ENCODE measurements around the gene SEMA4G.

Gene SEMA4G, protein sequence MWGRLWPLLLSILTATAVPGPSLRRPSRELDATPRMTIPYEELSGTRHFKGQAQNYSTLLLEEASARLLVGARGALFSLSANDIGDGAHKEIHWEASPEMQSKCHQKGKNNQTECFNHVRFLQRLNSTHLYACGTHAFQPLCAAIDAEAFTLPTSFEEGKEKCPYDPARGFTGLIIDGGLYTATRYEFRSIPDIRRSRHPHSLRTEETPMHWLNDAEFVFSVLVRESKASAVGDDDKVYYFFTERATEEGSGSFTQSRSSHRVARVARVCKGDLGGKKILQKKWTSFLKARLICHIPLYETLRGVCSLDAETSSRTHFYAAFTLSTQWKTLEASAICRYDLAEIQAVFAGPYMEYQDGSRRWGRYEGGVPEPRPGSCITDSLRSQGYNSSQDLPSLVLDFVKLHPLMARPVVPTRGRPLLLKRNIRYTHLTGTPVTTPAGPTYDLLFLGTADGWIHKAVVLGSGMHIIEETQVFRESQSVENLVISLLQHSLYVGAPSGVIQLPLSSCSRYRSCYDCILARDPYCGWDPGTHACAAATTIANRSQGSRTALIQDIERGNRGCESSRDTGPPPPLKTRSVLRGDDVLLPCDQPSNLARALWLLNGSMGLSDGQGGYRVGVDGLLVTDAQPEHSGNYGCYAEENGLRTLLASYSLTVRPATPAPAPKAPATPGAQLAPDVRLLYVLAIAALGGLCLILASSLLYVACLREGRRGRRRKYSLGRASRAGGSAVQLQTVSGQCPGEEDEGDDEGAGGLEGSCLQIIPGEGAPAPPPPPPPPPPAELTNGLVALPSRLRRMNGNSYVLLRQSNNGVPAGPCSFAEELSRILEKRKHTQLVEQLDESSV

DNA sequence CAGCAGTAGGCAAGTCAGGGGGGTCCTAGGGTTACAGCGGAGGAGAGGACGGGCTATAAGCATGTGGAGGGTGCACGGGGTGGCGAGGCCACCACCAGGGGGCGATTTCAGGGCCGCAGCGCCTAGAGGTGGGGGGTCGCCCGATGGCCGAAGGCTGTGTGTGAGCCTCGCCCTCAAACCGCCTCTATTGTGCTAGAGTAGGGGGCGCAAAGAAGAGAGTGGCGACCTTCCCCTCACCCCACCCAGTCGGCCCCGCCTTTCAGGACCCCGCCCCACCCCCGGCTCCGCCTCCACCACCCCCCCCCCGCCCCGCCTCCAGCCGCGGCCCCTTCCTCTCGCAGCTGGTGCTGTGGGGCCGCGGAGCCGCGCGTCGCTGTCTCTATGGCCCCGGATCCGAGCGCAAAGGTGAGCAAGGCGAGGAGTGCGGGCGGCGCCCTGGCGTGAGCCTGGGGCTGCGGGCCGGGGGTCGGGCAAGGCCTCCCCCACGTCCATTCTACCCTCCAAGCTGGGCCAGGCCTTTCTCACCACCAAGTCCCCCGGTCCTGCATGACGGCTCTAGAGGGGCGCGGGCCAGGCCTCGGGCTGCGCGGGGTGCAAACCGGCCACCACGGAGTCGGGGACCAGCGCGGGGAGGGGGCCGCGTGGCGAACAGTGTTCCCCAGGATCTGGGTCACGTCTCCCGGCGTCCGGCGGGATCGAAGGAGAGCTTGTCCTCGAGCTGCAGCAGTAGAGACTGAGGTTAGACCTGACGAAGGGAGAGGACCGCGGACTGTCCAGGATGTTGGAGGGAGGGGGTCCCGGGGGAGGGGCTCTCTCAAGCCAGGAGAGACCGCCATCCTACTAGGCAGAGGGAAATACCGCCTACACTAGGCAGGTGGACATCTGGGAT, at the start of gene SEMA4G:
TSS of gene SEMA4G (plus strand) at position 318 of the 889 bp plus-strand sequence. CDS start 3,409 bp downstream, outside the sequence.
- TF ChIP-seq, protein P1, sequence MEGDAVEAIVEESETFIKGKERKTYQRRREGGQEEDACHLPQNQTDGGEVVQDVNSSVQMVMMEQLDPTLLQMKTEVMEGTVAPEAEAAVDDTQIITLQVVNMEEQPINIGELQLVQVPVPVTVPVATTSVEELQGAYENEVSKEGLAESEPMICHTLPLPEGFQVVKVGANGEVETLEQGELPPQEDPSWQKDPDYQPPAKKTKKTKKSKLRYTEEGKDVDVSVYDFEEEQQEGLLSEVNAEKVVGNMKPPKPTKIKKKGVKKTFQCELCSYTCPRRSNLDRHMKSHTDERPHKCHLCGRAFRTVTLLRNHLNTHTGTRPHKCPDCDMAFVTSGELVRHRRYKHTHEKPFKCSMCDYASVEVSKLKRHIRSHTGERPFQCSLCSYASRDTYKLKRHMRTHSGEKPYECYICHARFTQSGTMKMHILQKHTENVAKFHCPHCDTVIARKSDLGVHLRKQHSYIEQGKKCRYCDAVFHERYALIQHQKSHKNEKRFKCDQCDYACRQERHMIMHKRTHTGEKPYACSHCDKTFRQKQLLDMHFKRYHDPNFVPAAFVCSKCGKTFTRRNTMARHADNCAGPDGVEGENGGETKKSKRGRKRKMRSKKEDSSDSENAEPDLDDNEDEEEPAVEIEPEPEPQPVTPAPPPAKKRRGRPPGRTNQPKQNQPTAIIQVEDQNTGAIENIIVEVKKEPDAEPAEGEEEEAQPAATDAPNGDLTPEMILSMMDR (IDR thresholded peaks at IDR 0.05; ENCODE audit: insufficient read depth, low read length, missing control alignments) = peak; percentile 92
- POLR2A ChIA-PET = no interaction called here
- CTCF ChIA-PET = interaction anchor here (0.6 to 4.7 kb wide), 15 partner anchors 8 to 432 kb away, joined by 3 to 49 read pairs (median 4); partner anchors contain the start of genes MRPL43 and TWNK
- DNase-seq (ENCODE audit: low read depth, low spot score) = no peak
- peak within 1 kb of the TSS; percentile 67 for H3K4me3 ChIP-seq (ENCODE audit: low read depth, low read length)

DNA sequence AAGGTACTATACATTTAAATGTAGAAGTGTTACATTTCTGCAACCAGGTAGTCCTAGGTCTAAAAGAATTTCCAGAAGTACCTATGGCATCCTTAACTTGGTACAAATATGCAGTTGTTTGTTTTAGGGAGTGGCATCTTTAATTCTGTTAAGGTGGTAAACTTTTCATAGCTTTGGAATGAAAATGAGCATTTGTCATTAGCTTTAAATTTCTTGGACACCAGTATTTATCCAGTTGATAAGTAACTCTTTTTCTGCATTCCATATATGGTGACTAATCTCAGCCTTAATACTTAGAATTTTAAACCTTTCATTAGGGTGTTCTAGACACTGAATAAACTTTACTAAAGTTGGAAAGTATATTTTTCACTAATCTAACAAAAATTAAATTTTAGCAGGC, 45.7 kb upstream of the SEMA4G start:
- ChIA-PET CTCF (interaction anchor here (1.6 to 2.2 kb wide), 2 partner anchors 10 to 13 kb away, joined by 4 to 10 read pairs; partner anchors contain the start of gene SLF2), POLR2A (no interaction called here)
- no peak overlapping the region for H3K4me3 ChIP-seq (ENCODE audit: low read depth, low read length)
- DNase-seq (ENCODE audit: low read depth, low spot score) = no peak
- TF ChIP-seq, protein P1 (IDR thresholded peaks at IDR 0.05; ENCODE audit: insufficient read depth, low read length, missing control alignments) = no peak

DNA sequence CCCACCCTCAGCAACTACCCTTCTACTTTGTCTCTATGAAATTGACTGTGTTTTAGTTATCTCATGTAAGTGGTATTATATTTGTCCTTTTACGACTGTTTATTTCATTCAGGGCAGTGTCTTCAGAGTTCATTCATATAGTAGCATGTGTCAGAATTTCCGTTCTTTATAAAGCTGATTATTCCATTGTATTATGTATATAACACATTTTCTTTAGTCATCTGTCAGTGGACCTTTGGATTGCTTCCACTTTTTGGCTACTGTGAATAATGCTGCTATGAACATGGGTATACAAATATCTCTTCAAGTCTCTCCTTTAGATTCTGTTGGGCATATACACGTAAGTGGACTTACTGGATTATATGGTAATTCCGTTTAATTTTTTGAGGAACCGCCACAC, 42.0 kb upstream of the SEMA4G start:
- H3K4me3 ChIP-seq (ENCODE audit: low read depth, low read length) = no peak overlapping the region
- no peak for DNase-seq (ENCODE audit: low read depth, low spot score)
- ChIA-PET POLR2A (no interaction called here), CTCF (interaction anchor here (1.0 to 1.4 kb wide), 2 partner anchors 12 to 87 kb away, joined by 4 to 6 read pairs; no protein-coding TSS in a partner anchor)
- TF ChIP-seq, protein P1 (IDR thresholded peaks at IDR 0.05; ENCODE audit: insufficient read depth, low read length, missing control alignments) = no peak

DNA sequence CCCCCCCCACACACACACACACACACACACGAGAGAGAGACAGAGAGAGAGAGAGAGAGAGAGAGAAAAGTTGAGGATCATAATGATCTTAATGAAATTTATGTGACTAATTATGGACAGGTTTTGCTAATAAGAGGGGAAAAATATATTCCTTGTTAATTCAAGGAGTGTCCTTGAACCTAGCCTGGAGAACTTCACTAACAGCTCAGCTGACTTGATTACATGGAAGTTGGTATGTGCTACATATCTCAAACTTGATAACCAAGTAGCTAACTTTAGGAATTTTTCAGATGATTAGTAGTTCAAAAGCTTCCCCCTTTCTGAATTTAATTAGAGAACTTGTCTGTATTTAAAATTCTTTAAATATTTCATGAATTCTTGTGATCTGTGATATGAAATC, 41.3 kb upstream of the SEMA4G start:
- DNase-seq (ENCODE audit: low read depth, low spot score) = no peak
- POLR2A ChIA-PET = no interaction called here
- TF ChIP-seq, protein P1 (IDR thresholded peaks at IDR 0.05; ENCODE audit: insufficient read depth, low read length, missing control alignments) = no peak
- CTCF ChIA-PET = interaction anchor here (0.9 kb wide), 1 partner anchor 39 kb away, joined by 3 read pairs; no protein-coding TSS in a partner anchor
- H3K4me3 ChIP-seq (ENCODE audit: low read depth, low read length) = no peak overlapping the region

DNA sequence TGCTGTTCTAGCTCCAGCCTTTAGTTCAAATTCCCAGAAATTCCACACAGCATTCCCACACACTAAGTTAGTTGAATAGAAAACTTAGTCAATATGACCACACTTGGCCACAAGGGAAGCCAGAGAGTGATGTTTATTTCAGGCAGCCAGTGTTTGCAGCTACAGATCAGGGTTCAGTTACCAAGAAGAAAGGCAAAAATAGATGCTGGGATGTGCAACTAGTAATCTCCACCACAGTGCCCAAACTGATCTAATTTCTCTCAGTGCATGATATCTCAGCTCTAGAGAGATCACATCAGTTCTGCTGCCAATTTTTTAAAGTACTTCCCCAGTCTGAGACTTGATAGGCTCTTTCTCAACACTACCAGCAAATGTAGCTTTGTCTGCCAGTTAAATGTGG, 38.9 kb upstream of the SEMA4G start:
- TF ChIP-seq, protein P1 (IDR thresholded peaks at IDR 0.05; ENCODE audit: insufficient read depth, low read length, missing control alignments) = no peak
- H3K4me3 ChIP-seq (ENCODE audit: low read depth, low read length) = no peak overlapping the region
- ChIA-PET CTCF (interaction anchor here (0.9 to 1.7 kb wide), 3 partner anchors 10 to 52 kb away, joined by 3 to 5 read pairs (median 4); no protein-coding TSS in a partner anchor), POLR2A (no interaction called here)
- DNase-seq (ENCODE audit: low read depth, low spot score) = no peak
